GM10266 (cell line): Measurements from ENCODE around the gene EFNA5.

Experiments used
- DNase-seq: peaks from one replicate; pipeline ENCODE4 v3.0.0; 2012; ENCODE audit errors: extremely low spot score
- CTCF ChIP-seq: IDR thresholded peaks from 2 replicates; pipeline ENCODE4 v1.5.1; 2012; ENCODE audit warnings: mild to moderate bottlenecking, low read depth; ENCODE audit not compliant: control insufficient read depth, insufficient read depth; ENCODE audit errors: missing control alignments

The EFNA5 gene

DNA sequence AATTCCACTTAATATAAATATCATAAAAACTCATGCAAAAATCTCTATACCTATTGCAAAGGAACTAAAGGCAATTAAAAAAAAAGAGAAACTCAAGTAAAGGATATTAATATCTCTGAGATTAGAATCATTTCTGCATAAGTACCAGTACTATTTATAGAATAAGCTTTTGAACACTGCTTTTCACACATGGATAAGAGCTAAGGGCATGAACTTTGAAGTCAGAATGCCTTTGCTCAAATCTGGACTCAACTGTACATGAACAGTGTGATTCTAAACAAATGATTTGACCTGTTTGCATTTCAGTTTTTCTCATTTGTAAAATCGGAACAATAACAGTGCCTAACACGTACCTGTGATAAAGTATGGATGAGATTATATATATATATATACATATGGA is 255.9 kb downstream of the EFNA5 start:
- no peak for DNase-seq
- no peak for TF ChIP-seq CTCF

DNA sequence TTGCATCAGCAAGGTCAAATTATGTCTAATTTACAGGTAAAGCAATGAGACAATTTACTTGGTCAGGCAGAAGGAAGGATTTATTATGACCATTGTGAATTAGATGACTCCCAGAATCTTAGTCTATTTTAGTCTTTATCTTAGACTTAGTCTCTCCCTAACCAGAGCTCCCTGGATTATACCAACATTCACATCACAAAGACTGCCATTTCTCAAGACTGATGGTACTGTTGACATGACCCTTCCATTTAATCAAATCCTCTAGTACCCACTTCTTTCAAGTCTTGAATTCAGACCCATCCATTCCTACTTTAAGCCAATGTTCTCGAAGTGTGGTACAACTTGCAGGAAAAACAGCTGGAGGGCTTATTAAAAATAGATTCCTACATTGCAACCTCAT is 257.0 kb downstream of the EFNA5 start:
- TF ChIP-seq CTCF: no peak
- no peak for DNase-seq

DNA sequence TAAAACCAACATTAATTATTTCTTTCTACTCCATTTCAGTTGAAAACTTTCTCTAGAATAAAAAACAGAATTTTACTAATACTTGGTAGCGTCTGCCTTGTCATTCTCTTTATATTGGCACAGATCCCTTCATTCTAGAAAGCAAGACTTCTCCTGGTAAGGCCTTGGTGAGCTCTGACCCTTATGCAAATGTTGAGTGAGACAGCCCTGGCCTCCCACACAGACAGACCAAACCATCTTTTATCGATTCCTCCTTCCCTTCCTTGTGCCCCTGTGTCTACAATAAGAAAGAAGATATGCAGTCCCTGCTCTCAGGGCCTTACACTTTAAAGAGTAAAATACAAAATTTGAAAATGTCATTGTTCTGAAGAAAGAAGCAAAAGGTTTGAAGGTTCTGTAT is 262.2 kb downstream of the EFNA5 start:
- no peak for DNase-seq
- TF ChIP-seq CTCF: no peak

DNA sequence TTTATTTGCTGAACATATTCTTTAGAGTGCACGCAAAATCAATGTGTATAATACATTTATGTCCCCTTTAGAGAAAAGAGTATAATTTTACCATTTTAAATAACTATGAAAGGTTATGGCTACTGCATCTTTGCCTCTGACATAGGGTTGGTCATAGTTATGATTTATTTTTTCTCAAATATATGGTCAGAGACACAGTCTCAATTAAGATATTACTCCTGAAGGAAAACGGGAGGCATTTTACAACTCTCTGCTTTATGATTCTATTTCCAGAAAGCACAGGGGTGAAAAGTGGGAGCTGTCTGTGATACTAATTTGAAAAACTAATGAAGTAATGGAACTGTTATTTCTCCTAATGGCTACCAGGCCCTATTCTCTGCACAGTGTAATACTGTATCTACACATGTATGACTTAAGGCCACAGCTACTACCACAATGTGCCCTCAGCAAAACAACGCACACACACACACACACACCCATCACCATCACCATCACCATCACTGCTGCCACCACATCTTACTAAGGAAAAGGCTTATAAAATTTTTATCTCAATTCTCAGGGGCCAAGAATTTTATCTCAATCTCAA is 262.9 kb downstream of the EFNA5 start:
- no peak for TF ChIP-seq CTCF
- no peak for DNase-seq

DNA sequence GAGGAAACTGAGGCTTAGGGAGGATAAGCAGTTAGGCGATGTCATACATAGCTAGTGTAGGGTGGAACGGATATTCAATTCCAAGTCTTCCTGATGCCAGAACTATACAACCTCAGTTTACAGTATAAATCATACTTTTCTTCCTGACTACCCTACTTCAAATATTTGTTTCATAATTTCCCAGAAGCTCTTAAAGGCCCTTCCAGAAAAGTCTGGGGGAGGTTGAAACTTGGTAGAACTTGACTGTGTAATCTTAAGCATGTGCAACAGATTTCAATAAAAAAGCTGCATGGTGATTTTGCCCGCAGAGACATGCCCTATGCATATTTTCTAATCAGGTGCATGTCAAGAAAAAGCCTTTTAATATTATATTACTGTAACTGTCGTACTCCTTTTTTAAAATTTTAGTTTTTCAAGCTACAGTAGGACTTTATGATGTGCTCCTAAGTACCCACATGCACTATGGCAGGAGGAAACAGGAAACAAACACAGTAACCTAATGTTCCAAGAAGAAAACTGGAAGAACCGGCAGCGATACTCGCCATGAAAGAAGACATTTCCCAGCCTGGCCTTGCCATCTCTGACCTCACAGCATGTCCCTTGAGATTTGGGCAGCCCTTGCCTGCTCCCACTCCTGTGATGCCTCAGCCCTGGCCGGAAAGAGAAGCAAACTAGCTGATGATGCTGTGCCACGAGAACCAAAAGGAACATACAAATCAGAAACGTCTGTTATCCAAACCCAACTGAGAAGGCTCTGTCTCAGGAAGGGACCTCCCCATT is 266.0 kb downstream of the EFNA5 start:
- TF ChIP-seq CTCF: no peak

GRCh38 chr5:107403228-107403953 is 267.3 kb downstream of the EFNA5 start:
- DNase-seq: no peak

More for the DNA sequence above, 266.0 kb downstream of the EFNA5 start:
- DNase-seq: no peak

More at GRCh38 chr5:107403228-107403953, 267.3 kb downstream of the EFNA5 start:
- no peak for TF ChIP-seq CTCF
